ENCODE data around the gene TMEM170A.

DNA sequence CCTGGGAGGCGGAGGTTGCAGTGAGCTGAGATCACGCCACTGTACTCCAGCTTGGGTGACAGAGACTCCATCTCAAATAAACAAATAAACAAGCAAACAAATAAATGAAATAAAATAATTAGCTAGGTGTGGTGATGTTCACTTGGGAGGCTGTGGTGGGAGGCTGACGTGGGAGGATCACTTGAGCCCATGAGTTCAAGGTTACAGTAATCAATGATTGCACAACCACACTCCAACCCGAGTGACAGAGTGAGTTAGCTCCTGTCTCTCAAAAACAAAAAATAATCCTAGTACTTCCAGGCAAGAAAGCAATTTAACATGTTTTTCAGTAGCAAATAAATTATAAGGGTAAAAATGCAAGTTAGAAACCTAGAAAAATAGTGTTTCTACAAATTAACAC lies 57.5 kb downstream of the TMEM170A start:
- TF ChIP-seq, protein P1, sequence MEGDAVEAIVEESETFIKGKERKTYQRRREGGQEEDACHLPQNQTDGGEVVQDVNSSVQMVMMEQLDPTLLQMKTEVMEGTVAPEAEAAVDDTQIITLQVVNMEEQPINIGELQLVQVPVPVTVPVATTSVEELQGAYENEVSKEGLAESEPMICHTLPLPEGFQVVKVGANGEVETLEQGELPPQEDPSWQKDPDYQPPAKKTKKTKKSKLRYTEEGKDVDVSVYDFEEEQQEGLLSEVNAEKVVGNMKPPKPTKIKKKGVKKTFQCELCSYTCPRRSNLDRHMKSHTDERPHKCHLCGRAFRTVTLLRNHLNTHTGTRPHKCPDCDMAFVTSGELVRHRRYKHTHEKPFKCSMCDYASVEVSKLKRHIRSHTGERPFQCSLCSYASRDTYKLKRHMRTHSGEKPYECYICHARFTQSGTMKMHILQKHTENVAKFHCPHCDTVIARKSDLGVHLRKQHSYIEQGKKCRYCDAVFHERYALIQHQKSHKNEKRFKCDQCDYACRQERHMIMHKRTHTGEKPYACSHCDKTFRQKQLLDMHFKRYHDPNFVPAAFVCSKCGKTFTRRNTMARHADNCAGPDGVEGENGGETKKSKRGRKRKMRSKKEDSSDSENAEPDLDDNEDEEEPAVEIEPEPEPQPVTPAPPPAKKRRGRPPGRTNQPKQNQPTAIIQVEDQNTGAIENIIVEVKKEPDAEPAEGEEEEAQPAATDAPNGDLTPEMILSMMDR (IDR thresholded peaks at IDR 0.05) = no peak
- TF ChIP-seq POLR2A (IDR thresholded peaks at IDR 0.05) = no peak
- no peak for TF ChIP-seq EP300 (IDR thresholded peaks at IDR 0.05)
- TF ChIP-seq POLR2AphosphoS5 (IDR thresholded peaks at IDR 0.05) = no peak
